Fibroblast of skin of abdomen (primary cell): ENCODE measurements around the gene LSM10.

Experiments used
- DNase-seq: peaks from one replicate; pipeline ENCODE4 v3.0.0-alpha.2; 2013

The LSM10 gene

DNA sequence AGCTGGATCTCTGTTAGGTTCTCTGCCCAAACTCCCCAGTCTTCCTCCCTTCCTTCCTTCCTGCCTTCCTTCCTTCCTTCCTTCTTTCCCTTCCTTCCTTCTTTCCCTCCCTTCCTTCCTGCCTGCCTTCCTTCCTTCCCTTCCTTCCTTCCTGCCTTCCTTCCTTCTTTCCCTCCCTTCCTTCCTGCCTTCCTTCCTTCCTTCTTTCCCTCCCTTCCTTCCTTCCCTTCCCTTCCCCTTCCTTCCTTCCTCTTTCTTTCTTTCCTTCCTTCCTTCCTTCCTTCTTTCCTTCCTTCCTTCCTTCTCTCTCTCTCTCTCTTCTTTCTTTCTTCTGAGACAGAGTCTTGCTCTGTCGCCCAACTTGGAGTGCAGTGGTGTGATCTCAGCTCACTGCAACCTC lies 8.7 kb upstream of the LSM10 start:
- DNase-seq = no peak

DNA sequence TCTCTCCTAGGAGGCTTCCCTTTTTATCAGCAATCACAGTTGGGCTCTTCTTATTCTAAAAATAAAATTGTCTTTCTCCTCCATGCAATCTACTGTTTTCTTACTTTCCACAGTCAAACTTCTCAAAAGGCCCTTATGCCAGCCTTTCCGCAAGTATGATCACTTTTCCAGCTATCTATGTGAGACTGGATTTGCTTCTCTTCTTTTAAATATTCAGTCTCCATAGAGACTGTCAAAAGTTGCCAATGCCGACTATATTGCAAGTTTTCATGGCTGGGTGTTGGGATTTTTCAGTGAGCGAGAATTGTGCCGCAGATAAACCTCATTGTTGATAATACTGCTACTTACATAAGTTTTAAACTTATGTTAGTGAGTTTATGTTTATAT lies 4.8 kb upstream of the LSM10 start:
- DNase-seq = no peak

DNA sequence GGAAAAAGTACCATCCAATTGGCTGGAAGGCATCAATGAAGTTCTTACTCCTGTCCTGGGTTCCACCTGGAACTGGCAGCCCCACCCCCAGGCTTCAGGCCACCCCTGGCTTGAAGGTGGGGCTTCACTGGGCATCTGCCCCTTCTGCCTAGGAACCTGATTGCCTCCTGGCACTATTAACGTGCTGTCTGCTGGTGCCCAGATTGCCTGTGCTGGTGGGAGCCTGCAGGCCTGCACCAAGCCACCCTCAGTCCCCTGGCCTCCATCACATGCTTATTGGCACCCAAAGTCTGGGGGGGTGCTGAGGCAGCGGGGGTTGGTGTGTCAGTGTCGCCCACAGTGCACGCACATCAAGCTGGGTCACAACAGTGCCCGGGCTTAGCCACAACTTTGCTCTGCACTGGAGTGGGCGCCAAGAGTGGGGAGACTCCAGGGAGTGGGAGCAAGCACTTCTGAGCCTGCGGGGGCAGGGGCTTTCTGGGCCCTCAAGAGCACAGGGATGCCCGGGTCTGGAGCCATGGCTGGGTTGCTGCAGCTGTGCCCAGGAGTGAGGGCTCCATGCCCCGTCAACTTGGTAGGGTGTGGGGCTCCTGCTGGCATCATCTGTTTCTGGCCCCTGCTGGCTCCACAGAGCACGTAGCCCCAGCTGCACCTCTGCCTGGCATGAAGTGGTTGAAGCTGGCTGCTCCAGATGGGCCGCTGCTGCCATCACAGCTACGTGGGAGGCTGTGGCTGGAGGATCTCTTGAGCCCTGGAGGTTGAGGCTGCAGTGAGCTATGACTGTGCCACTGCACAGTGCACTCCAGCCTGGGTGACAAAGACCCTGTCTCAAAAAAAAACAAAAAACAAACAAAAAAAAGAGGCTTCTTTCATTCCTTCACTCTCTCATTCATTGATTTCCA lies 4.1 kb upstream of the LSM10 start:
- DNase-seq = no peak

DNA sequence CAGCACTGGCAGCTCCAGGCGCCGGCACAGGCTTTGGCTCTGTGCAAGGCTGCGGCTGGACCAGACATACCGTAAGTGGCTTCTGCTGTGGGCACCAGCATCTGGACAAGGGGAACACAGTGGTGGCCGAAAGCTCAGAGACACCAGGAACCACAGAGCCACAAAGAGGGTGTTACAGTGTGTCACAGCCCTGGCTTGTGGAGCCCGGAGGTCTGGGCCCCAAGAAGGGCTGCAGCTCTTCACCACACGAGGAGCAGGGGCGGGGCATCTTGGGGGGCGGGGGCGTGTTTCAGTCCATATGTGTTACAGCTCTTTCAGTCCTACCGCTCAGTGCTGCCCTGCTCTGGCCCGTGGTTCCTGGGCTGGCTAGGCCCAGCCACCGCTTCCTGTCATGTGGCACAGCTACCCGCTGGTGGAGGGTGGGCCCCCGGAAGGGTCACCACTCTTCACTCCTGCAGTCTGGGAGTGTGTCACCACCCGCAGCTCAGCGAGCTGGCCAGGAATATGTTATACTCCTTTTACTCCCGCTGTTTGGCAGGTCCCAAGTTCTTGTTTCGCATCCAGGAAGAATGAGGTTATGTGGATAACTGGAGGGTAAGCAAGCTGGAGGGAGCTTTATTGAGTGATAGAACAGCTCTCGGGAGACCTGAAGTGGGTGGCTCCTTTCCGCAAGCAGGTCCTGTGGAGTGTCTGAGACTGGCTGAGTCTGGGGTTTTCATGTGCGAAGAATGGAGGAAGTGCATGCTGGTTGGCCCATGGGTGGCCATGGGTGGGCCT lies 3.3 kb upstream of the LSM10 start:
- peak; percentile 59 for DNase-seq

DNA sequence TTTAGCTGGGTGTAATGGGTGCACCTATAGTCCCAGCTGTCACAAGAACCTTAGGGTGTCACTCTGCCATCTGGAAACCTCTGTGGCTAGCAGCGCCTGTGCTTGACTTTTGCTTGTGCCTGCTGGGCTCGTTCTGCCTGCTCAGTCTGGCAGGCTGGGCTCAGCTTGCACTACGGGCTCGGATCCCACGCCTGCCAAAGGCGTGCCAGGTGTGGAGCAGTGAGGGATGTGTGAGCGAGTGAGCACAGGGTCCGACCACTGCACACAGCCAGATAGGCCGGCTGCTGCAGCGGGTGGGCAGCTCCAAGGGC lies 2.8 kb upstream of the LSM10 start:
- DNase-seq = no peak

DNA sequence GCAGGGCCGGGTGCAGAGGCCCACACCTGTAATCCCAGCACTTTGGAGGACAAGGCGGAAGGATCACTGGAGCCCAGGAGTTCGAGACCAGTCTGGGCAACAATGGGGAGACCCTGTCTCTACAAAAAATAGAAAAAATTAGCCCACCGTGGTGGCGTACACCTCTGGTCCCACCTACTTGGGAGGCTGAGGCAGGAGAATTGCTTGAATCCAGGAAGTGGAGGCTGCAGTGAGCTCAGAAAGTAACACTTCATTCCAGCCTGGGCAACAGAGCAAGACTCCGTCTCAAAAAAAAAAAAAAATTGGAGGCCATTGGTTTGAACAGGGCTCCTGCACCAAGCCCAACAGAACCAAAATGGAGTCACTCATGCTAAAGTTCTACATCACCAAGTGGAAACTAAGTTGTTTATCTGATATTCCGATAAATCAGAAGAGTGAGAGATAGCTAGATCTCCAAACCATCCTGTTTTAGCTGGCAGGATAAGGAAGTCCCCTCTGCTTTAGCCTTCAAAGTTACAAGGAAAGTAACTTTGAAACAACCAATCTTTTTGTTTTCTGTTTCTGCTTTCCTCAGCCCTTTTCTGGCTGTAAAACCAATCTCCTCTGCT lies 766 bp upstream of the LSM10 start:
- DNase-seq = no peak

DNA sequence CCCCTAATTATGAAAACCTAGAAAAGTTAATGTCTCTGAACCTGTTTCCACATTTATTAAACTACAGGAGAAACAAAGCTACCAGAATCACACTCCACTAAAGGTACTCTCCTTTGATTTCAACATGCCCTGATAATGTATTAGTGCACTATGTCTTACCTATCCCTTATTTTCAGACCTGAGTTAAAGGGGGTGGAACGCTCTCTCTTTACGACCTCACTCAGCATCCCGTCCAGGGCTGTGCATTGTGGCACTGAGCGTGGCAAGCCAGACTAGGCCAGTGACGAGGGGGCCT lies 678 bp downstream of the LSM10 start:
- no peak for DNase-seq

DNA sequence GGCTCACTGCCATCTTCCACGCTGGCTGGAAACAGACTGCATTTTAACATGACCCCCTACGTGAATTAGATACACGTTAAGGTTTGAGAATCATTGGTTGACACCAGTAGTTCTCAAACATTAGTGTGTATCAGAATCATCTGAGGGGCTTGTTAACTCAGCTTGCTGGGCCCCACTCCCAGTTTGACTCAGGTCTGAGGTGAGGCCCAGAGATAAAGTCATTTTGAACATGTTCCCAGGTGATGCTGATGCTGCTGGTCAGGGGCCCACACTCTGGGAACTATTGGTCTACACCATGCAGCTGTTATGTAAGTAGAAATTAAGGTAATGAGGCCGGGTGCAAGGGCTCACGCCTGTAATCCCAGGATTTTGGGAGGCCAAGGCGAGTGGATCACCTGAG lies 1.3 kb downstream of the LSM10 start:
- no peak for DNase-seq

DNA sequence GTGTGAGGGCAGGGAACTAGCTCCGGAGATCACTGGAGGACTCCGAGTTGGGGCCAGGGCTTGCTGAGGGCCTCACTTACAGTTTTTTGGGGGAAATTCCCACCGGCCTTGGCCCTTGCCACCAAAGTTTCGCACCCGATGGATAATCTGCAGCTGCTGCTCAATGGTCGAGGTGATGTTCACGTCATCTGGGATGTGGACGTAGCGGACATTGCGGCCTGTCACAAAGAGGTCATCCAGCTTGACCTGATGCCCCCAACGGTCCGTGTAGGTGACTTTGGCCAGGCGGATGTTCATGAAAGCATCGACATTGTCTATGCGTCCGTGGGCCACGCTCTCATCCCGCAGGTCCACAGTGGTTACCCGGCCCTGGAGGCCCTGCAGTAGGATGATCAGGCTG lies 4.0 kb downstream of the LSM10 start:
- DNase-seq = no peak

DNA sequence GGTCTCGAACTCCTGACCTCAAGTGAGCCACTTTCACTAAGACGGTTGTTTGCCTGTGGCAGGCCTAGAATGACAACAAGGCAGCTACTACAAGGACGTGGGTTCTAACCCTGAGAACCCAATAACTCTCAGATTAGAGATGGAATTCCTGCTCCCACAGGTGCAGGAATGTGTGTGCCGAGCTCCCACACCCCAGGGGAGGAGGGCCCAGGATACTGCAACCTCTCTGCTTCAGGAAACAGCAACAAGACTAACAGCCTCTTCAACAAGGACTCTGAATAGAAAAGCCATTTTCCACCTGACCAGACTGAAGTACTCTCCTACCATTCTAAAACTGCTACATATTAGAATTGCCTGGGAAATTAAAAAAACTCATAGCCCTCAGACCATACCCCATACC lies 4.9 kb downstream of the LSM10 start:
- DNase-seq = no peak

DNA sequence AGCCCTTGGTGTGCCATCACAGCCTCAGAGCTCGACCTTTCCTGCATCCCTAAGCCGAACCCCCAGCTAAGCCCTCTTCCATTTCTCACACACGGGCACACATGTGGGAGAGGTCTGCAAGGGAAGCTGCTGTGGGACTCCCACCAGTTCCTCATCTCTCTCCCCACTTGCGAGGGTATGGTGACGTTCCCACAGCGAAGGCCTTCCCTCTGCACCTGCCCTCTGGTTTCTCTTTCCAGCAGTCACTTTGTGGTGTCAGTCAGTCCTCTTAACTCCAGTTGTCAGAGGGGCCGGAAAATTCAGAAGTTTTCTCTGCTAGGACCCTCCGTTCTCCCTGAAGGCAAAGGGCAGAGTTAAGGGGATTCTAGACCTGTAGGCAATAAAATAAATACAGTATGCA lies 6.4 kb downstream of the LSM10 start:
- no peak for DNase-seq

DNA sequence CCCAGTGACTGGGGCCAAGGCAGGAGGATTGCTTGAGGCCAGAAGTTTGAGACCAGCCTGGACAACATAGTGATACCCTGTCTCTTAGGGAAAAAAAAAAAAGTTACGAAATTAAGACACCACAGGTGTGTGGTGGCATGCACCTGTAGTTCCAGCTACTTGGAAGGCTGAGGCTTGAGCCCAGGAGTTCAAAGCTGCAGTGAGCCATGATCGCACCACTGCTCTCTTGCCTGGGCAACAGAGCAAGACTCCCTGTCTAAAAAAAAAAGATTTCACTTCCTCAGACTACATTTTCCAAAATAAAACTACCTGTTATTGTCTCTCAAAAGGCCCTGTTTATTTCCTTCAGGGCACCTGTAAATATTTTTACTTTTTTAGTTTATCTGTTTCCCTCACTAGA lies 7.3 kb downstream of the LSM10 start:
- no peak for DNase-seq

DNA sequence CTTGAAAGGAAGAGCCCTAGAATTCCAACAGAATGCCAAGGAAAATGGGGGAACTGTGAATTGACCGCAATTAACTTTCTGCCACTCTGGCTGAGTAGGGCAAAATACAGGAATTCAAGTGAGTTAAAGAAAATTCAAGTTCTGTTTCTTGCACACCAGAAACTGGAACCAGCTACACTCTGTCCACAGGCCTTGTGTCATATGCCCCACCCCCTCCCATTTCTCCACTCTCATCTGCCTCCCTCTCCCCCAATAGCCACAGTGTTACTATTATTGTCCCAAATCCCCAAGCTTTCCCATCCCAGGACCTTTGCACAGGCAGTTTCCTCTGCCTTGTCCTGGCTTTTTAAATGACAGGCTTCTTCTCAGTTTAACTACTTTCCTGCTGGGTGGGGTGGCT lies 7.7 kb downstream of the LSM10 start:
- no peak for DNase-seq

DNA sequence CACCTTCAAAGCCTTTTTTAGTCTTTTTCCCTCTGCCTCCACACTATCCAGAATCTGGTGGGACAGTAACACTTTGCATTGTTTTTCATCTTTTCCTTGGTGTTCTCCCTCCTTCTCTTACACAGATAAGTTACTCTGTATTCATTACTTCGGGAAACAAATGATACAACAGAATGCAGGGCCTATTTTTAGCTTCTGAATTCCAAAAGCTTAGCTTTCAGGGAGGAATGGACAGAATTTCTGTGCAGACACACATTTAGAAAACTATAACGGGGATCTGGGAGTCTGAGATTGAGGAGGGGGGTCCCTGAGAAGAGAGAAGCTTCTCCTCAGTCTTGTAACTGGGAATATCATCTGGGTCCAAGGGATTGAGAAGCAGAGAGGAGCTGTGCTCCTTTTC lies 8.4 kb downstream of the LSM10 start:
- no peak for DNase-seq

DNA sequence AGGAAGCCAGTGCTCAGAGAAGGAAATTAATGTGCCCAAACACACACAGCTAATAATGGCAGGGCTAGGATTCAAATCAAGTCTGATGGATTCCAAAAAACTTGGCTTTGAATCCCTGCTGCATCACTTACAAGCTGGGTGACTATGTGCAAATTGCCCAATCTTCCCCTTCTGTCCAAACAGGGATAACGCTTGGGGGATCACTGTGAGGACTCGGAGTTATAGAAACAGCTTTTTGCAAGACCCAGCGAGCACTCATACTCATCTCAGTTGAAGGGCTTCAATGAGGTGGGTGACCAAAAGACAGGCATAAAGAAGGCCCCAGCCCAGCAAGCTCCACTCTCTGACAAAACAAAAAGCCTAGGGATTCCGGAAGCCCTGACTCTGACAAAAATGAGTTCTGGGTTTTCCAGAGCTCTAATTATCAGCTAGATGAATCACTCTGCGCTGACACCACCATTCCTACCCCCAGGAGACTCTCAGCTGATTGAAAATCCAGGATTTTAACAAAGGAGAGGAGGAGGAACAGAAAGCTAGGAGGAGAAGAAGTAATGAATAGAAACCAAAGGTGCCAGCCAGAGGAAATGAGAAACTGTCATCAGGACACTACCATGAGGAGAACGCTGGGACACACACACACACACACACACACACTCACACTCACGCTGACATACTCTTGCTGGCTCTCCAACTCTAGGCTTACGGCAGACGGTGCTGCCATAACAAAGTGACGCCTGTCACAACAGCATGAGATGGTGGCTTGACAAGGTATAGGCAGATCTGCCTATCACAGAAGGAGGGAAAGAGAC lies 10.4 kb downstream of the LSM10 start:
- DNase-seq = peak; percentile 89

DNA sequence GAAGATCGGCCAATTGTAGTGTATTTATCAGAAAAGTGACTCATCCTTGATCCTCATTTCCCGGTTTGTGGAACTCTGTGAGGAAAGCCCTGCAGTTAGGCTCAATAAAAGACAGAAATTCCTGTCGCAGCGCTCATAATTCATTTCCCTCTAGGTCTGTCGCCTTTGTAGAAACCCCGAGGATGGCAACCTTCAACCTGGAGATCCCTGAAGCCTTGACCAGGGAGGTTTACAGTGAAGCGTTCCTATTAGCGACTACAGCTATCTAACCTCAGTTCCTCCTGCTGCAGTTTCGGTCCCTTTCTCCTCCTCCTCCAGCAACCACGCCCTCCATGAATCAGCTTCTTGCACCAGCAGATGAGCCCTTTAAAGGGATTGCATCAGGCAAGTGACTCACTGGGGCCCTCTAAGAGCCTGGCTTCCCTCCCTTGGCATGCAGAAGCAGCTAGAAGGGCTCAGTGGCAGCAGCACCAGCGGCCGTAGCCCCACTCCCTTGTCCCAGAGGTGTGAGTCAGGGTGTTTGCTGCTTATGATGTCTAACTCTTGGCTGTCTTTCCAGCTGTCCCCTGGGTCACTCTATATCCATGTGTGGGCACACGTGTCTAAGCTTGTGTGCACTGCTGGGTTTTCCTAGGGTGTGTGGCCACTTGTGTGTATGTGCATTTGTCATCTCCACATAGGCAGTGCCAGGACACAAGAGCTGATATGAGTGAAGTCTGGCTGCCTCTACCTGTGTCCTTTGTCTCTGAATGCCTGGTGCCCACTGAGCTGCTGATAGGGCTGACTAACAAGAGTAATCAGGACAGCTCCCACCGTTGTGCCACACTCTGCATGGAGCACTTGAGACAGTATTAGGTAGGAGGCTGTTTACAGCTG lies 11.2 kb downstream of the LSM10 start:
- peak; percentile 100 for DNase-seq

DNA sequence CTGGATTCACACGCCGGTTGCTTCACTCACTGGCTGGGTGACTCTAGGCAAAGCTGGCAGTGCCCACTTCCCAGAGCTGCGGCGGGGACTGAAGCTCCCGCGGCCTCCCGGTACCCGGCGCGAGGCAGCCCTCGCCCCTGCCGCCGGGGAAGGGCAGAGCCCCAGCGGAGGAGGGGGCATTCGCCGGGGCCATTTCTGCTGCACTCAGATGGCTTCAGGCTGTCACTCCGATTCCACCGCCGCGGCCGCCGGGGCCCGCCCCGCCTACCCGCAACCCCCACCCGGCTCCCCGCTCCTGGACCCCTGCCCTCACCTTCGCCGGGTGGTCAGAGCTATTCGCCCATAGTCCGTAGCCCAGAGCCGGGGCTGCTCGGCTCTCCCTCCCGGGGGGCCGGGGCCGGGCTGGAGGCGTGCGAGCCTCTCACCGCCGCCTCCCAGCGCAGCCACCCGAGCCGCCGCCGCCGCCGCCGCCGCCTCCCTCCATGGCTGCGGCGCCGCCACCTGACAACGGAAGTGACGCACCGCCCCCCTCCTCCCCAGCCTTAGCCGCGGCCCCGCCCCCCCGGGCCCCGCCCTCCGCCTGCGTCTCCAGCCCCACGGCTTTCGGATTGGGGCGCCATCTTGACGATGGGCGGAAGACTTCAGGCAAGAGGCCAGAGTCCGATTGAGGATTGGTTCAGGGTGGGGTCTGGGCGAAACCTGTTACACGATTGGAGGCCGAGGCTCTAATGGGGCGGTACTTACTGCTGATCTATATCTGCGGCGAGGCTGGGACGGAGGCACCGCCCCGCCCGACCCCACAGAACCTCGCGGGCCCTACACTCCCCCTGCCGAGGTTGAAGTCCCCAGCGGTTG lies 12.1 kb downstream of the LSM10 start, which contains the start of gene STK40:
TSS of gene STK40 (minus strand) at position 515 of the 855 bp plus-strand sequence. CDS start 24,592 bp downstream, outside the sequence.
- peak; percentile 100 for DNase-seq

DNA sequence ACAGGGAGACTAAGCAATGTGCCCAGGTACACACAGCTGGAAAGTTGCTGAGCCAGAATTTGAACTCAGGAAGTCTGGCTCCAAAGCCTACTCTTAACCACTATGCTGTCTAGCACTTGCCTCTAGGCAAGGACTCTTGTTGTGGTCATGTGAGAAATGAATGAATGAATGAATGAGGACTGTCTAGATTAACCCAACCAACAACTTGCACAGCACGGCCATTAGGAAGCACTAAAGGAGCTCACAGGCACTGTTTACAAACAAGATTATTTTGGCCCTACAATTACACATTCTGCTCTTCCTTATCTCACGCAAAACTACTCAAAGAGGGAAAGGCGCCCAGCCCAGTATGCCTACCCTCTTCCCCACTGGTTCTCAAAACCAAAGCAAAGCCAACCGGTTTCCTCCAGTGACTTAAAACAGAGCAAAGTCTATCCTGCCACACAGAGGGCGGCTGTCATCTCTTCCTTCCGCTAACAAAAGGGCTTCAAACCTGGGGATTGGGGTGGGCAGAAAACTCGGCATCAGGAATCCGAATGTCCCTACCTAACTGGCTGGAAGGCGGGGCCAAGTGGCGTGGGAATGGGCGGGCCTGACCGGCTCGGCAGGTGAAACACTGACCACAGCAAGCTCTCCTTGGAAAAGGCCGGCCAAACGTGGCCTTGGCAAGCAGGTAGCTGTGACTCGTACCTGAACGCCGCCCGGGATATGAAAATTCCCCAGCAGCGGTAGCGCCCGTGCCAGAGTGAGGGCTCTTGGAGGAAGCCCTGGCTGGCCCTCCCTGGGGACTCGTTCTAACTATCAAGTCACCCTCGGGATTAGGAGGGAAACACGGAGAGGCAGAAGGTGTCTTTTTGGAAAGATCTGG lies 12.9 kb downstream of the LSM10 start:
- no peak for DNase-seq

DNA sequence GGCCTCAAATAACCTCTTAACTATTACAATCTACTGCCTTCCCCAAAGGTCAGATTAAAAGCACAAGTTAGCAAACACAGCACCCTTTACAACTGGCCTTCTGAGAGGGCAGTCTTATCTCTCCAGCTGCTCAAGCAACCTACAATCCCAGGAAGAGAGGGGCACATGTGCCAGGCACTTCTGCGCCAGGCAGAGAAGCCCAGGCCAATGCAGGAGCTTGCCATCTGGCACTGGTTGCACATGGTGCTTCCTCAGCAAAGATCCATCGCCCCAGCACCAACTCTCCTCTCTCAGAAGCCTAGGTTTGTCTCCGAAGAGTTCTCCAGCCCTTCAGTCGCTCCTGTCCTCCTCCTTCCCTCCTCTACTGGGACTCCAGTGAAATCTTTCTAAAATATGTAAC lies 14.5 kb downstream of the LSM10 start:
- no peak for DNase-seq

DNA sequence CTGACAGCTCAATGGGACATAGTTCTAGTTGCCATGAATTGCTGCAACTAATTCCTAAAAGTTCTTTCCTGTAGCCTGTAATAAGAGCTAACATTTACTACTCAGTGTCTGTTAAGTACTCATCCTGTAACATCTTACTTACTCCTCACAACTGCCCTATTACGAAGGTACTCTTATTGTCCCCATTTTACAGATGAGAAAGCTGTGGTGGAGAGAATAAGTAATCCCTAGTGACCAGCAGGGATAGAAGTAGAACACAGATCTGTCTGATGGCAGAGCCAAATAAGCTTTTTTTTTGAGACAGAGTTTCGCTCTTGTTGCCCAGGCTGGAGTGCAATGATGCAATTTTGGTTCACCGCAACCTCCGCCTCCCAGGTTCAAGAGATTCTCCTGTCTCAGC lies 15.0 kb downstream of the LSM10 start:
- DNase-seq = no peak
